ENCODE results near the gene TMEM106B.

GRCh38 chr7:12231097-12231496 lies 20.0 kb downstream of the TMEM106B start:
- TF ChIP-seq CTCF (conservative IDR thresholded peaks at IDR 0.05 in 1 of 2, IDR thresholded peaks at IDR 0.05 in 1 of 2; ENCODE audit: low read depth in 1 of 2, low read length in 2 of 2) (no peak), EZH2 (IDR thresholded peaks at IDR 0.05; ENCODE audit: low read length, missing control alignments) (no peak)
